HTERT RPE-1 (cell line): Measurements from ENCODE around the gene PYROXD2.
"Not testable (repeated sequence)": the region's sequence is repeated elsewhere in the genome, so short reads cannot be mapped to it uniquely, and the experiment has no call there.

Experiments
- in situ Hi-C: fragments of 300-500 bp; cut with MboI; formaldehyde crosslinking; loops from 4 replicates; pipeline ENCODE4 v1.14.3; 2020; ENCODE audit warnings: low sequenced_read_pairs

The PYROXD2 gene

GRCh38 chr10:98396096-98397063 lies 18.6 kb downstream of the PYROXD2 start:
- in situ Hi-C loops, result no loop called here

DNA sequence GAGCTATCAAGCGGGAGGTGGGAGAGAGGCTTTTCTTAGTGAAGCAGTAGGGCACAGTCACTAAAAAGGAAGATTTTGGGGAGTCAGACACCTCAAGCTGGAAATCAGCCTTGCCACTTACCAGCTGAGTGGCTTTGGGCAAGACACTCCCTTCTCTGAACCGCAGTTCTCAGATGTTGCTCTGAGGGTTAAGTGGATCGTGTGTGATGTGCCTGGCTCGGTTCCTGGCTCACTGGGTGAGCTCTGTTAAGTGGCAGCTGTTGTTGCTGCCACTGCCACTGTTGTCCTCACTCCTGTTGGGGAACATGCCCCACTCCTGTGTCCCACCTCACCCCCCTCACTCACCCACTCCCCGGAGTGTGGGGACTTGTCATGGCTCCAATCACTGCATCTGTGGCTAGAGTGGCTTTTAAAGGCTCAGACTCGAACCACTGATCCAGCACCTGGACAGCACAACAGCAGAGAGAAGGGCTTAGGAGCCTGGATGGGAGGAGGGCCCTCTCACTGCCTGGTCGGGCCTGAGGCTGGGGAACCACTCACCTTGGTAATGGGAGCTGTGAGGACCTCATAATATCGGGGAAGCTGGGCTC lies 20.0 kb downstream of the PYROXD2 start:
- in situ Hi-C loops, result no loop called here

GRCh38 chr10:98391578-98391991 lies 23.4 kb downstream of the PYROXD2 start:
- in situ Hi-C loops, result no loop called here

GRCh38 chr10:98391065-98391464 lies 23.9 kb downstream of the PYROXD2 start:
- in situ Hi-C loops, result no loop called here

- in situ Hi-C loops, result no loop called here
These were observed 24.6 kb downstream of the PYROXD2 start for GRCh38 chr10:98390406-98390805.

GRCh38 chr10:98389398-98389797 lies 25.6 kb downstream of the PYROXD2 start:
- in situ Hi-C loops, result no loop called here

DNA sequence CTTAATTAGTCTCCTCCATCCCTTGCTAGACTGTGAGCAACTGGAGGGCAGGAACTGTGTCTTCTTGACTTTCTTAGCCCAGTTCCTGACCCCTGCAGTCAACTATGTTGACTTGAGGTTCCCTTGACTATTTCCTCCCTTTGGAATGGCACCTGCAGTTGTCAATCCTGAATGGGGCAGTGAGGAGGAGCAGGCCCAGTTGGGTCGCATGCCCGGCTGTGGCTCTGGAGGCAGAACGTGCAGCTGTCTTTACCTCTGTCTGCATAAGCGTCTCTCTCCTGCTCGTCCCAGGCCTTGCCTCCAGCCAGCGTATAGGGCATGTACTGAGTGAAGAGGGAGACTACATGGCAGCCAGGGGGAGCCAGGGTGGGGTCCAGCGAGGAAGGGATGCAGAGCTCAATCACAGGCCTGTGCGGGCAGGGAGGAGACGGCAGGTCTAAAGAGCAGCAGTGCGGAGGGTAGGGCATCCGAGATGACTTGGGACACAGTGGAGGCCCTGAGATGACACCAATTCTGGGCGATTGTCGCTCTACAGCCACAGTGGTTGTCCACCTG lies 26.8 kb downstream of the PYROXD2 start:
- in situ Hi-C loops, result no loop called here

DNA sequence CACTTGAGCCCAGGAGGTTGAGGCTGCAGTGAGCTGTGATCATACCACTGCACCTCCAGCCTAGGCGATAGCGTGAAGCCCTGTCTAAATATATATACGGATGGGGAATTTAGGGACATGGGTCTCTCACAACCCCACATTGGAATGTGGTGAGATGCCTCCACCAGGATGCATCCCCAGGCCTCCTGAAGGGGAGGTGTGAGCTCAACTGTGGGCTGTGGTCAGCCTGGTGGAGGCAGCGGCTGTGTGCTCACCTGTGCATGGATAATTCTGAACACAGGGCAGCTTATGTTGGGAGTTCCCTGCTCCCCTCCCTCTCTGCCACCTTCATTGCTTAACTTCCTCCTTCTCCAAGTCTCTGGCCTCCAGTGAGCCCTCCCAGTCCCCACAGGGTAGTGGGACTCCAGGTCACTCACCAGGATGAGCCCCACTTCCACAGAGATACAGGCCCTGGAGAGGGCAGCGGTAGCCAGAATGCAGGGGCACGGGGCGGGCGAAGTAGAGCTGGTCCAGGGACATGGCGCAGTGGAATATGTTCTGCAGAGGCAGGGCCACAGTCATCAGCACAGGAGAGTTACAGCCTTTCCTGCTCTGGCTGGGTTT lies 30.4 kb downstream of the PYROXD2 start:
- in situ Hi-C loops, result no loop called here

DNA sequence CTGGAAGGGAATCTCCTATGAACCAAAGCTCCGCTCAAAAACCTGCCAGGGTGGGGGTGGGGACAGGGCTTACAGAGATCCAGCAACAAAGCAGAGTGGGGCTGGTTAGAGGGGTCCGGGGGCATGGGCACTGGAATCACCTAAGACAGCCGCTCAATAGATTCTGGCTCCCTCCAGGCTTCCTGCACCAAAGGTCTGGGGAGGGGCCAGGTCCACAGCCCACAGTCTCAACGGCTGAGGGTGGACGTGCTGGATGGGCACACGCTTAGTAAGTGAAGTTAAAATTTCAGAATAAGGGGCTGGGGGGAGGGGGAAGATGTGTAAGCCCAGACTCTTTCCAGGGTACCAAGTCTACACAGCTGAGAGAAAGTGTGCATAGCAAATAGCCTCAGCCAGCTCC lies 31.1 kb downstream of the PYROXD2 start:
- in situ Hi-C loops, result no loop called here

DNA sequence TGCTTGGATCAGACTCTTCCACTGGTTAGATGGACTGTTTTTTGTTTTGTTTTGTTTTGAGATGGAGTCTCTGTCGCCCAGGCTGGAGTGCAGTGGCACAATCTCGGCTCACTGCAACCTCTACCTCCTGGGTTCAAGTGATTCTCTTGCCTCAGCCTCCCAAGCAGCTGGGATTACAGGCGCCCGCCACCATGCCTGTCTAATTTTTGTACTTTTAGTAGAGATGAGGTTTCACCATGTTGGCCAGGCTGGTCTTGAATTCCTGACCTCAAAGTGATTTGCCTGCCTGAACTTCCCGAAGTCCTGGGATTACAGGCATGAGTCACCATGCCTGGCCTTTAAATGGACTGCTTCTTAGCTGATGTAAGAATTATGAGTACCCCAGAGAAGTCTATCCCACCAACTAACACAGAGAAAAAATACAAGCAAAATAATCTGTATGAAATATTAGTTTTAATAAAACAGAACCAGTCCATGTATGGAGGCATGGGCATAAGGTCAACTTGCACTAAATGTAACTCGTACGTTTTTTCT lies 31.8 kb downstream of the PYROXD2 start:
- in situ Hi-C loops, result not testable (repeated sequence)

- in situ Hi-C loops, result no loop called here
These were observed 32.3 kb downstream of the PYROXD2 start for GRCh38 chr10:98382691-98383101.

DNA sequence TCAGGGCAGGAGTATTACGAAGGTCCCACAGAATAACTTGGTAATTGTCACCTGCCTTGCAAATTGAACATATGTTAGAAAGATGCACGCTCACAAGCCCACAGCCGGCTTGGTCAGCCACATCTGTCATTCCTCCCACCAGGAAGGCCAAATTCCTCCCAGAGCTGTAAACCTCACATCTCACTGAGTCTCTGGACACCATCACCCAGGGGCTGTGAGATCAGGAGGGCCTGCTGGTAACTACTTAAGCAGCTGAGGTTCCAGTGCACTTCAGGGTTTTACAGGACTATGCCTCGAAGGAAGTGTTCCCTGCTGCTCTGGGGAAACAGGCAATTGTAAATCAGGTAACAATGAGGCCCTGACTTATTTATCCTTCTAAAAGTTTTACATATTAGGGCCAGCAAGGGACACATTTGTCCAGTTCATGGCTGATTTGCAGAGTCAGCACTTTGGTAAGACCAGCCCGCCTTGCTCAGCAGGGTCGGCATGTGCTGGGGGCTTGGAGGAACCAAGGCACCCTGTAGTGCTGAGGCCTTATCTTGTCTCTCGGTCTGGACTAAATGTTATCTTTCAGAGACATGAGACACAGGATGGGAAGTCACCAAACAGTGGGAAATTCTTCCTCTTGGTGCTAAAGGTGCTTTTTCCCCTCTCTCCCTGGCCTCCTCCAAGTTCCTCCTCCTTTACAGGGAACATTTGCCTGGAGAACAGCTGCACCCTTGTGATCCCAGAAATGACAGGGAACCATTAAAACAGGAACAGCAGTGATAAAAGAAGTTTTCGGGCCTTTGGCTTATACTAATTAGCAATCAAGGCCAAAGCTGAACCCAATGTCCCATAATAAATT lies 34.3 kb downstream of the PYROXD2 start:
- in situ Hi-C loops, result no loop called here

GRCh38 chr10:98378722-98379121 lies 36.3 kb downstream of the PYROXD2 start:
- in situ Hi-C loops, result no loop called here

- in situ Hi-C loops, result no loop called here
These were observed 37.4 kb downstream of the PYROXD2 start for GRCh38 chr10:98377536-98377935.

DNA sequence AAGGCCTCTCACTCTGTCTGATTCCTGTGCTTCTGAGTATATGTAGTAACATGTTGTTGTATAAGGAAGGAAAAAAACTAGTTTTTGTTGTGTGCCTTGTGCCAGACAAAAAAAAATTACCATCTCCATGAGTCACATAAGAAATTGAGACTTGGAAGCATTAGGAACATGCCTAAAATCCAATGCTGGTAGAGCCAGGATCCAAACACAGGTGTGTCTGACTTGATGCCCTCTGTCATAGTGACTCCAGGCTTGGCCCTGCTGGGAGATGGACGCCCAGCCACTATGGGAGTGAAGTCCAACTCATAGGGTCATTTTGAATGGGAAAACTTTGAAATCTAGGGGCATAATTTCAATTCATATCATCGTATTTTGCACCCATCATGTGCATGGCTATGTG lies 38.0 kb downstream of the PYROXD2 start:
- in situ Hi-C loops, result no loop called here

- in situ Hi-C loops, result no loop called here
These were observed 38.5 kb downstream of the PYROXD2 start for GRCh38 chr10:98376485-98376884.

- in situ Hi-C loops, result no loop called here
These were observed 40.6 kb downstream of the PYROXD2 start for GRCh38 chr10:98374217-98374985.

GRCh38 chr10:98373260-98374040 lies 41.5 kb downstream of the PYROXD2 start:
- in situ Hi-C loops, result no loop called here
